Measurements from ENCODE around the gene GMPR. TPM values are rescaled to one million over a fixed set of nuclear protein-coding genes. Genes with fewer than 3 reads are reported as not detected.
"Not testable (repeated sequence)": the region's sequence is repeated elsewhere in the genome, so short reads cannot be mapped to it uniquely, and the experiment has no call there.

Gene GMPR
- total RNA-seq, 1 experiment from 2014 or later: 2.9 TPM

DNA sequence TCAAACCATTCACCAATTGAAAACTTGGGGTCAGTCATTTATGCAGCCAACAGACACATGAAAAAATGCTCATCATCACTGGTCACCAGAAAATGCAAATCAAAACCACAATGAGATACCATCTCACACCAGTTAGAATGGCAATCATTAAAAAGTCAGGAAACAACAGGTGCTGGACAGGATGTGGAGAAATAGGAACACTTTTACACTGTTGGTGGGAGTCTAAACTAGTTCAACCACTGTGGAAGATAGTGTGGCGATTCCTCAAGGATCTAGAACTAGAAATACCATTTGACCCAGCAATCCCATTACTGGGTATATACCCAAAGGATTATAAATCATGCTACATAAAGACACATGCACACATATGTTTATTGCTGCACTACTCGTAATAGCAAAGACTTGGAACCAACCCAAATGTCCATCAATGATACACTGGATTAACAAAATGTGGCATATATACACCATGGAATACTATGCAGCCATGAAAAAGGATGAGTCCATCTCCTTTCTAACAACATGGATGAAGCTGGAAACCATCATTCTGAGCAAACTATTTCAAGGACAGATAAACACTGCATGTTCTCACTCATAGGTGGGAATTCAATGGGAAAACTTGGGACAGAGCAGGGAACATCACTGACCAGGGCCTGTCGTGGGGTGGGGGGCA, 13.2 kb upstream of the GMPR start:
- not testable (repeated sequence) for DNase-seq (ENCODE audit: low read depth)

GRCh38 chr6:16226117-16227047, 12.0 kb upstream of the GMPR start:
- not testable (repeated sequence) for DNase-seq (ENCODE audit: low read depth)

- no peak for DNase-seq (ENCODE audit: low read depth)
Measured at GRCh38 chr6:16227048-16227562, 11.3 kb upstream of the GMPR start.

- DNase-seq (ENCODE audit: low read depth): no peak
Measured at GRCh38 chr6:16227605-16228004, 10.8 kb upstream of the GMPR start.

DNA sequence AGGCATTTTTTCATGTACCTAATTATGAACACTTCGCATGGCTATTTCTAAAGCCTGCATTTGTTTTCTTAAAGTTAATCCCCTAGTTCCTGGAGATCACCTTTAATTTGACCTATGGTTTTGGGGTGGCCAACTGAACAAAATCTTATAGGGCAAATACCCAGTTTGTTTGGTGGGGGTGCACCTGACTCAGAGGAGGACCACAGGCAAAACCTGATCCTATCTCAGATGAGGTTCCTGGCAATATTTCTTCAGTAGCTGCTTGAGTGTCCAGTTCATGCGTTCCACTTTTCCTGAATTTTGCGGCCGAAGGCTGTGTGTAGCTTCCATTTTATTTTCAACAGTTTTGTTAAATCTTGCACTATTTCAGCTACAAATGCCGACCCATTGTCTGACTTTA, 10.3 kb upstream of the GMPR start:
- no peak for DNase-seq (ENCODE audit: low read depth)

DNA sequence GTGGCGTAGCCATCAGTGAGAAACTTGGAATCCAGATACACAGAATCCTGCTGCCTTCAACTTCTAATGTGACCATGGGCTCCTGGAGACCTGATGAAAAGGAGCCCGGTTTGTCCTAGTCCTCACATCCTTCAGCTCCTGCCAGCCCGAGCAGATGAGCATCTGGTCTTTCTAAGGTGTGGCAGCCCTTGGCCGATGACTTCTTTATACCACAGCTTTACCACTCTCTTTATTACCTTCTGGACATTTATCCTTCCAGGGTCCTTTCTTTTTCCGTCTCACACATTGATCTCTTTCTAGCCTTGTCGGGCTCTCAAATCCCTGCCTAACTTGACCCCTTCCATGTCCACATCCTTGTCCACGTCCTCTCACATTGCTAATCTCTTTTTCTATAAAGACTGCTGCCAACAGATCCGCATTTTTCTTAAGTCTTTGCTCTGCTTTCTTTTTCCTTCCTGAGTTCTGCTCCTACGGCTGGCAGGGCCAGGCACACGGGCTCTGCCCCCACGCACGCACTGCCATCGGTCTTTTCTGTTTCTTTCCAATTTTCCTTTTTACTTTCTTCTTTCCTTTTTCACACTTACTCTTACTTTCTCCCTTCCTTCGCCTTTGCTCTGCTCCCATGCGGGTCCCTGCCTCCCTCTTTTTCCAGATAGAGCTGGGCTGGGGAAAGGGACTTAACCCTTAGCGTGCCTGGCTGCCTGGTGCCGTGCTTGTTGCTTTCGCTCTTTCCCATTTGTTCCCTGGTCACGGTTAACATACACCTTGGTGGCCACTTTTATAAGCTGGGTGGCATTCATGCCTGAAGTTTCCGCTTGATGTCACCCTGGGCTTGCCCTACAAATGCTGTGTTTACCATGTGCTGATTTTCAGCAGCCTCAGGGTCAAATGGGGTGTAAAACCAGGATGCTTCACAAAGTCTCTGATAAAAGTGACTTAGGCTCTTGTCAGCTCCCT, 9.4 kb upstream of the GMPR start:
- DNase-seq (ENCODE audit: low read depth): no peak

DNA sequence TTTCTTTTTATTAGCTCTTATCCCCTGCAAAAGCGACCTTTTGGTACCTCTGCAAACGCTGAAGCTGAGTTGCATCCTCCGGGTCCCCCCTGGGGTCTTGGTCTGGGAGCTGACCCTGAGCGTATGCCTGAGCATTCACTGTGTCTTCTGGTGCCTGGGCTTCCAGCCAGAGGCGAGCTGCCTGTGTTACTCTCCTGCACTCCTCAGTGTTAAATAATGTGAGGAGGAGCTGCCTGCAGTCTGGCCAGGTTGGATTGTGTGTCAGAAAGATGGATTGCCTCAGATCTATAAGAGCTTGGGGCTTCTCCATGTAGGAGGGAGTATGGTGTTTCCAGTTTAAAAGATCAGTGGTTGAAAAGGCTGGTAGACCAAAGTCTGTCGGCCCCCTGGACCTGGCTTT, 8.7 kb upstream of the GMPR start:
- no peak for DNase-seq (ENCODE audit: low read depth)

GRCh38 chr6:16230953-16231352, 7.4 kb upstream of the GMPR start:
- no peak for DNase-seq (ENCODE audit: low read depth)

DNA sequence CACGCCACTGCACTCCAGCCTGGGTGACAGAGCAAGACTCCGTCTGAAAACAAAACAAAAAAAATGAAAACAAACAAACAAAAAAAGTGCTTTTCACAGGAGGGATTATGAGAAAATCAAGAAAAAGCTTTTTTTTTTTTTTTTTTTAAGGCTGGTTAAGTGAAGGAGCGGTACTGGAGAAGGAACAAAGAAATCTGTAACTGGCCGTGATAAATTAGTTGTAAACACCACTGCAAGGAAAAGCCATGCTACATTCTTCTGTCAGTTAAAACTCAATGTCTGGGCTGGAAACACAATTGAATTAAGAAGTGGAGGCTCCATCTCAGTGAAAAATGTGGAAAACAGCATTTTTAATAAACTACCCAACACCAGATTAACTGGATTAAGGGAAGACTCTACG, 6.3 kb upstream of the GMPR start:
- no peak for DNase-seq (ENCODE audit: low read depth)

DNA sequence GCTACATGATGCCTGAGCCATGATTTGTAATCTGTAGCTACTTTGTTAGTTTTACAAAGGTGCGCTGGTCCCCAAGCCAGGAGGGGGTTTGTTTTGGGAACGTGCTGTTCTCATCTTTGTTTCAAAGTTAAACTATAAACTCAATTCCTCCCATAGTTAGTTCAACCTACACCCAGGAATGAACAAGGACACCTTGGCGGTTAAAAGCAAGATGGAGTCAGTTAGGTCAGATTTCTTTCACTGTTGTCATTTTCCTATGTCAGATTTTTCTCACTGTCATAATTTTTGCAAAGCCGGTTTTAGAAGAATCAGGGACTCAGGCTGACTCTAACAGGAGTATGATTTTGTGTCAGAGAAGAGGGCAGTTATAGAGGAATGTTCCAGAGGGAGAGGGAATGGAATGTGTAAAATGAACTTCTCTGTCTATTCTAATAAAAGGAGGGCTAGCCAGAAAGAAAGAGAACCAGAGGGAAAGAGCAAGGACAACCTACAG, 2.3 kb upstream of the GMPR start:
- no peak for DNase-seq (ENCODE audit: low read depth)

DNA sequence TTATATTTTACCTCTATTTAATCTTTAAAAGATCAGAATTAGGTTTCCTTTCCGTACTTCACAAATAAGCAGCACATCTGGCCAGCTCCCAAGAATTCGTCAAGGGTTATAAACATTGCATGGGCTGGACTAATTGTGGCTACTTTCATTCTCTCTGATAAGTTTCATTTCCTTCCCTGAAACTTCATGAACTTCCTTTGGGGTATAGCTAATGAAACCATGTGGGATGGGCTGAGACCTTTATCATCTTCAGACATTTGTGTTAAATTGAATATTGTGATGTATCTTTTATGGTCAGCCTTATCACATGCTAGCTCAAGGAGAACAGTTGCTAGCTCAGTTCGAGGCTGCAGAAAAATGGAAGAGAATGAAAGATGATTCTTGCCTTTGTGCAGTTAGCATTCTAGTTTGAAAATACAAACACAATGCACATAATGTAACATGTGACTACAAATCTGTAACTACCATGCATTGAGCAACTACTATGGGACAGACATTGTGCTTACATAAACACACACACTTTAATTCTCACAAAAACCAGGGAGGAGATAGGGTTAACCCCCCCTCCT, 1.7 kb upstream of the GMPR start:
- DNase-seq (ENCODE audit: low read depth): peak; percentile 28

- DNase-seq (ENCODE audit: low read depth): no peak
Measured at GRCh38 chr6:16237242-16237641, 1.1 kb upstream of the GMPR start.

DNA sequence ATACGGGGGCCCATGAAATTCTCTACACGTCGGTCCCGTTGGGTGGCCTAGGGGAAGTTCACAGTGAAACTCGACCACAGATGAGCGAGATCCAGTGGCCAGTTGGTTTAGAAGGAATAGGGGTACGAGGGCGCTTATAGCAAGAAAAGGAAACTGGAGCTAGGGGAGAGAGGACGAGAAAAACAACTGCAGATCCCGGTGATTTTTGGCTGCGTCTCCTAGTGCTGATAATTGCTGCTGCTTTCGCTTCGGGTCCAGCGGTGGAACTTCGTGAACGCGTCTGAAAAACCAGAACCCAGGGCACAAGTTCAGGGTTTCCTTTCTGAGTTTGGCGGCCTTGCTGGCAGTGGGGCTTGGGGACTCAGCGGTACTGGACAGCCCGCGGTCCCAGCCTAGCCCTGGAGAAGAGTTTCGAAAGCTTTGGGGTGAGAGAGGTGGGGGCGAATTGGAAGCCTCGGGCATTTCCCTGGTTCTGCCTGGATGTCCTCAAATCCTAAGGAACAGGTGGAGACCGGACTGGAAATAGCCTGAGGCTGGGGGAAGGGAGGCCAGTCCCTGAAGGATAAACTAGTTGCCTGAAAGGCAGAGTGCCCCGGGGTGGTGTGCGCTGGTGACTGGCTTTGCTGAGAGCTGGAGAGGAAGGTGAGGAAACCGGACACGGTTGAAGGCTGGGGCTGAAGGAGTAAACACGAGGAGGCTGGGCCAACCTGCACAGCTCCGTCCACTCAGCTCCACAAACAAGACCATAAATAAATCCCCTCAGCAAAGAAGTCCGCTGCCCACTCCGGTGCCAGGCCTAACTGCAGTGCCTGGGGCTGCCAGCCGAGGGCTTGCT, 793 bp downstream of the GMPR start:
- peak; percentile 71 for DNase-seq (ENCODE audit: low read depth)

GRCh38 chr6:16239798-16240123, 1.4 kb downstream of the GMPR start:
- DNase-seq (ENCODE audit: low read depth): no peak

- DNase-seq (ENCODE audit: low read depth): no peak
Measured at GRCh38 chr6:16240589-16241320, 2.4 kb downstream of the GMPR start.

GRCh38 chr6:16241321-16241689, 2.9 kb downstream of the GMPR start:
- DNase-seq (ENCODE audit: low read depth): no peak

GRCh38 chr6:16243055-16243454, 4.7 kb downstream of the GMPR start:
- DNase-seq (ENCODE audit: low read depth): peak; percentile 77

GRCh38 chr6:16243664-16244063, 5.3 kb downstream of the GMPR start:
- DNase-seq (ENCODE audit: low read depth): no peak

DNA sequence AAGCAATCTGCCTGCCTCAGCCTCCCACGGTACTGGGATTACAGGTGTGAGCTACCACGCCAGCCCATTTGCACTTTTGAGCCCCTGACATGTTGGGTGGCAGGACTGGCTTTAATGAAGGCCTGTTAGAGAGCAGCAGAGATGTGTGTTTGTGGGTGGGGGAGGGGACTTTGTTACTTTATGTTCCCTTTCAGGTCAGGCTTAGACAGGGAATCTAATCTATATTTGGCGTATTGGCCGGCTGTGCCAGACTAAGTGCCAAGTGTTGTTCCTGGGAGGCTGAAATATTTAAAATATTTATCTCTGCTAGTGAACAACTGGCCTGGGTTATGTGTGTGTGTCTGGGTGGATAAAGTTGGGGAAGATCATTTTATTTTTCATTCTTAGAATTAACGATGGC, 6.1 kb downstream of the GMPR start:
- DNase-seq (ENCODE audit: low read depth): no peak

All from HT1080 (cell line).